CD1c-positive myeloid dendritic cell (primary cell): ENCODE results near the gene BEGAIN.
A peak's percentile ranks its signal among the peaks of the same experiment; 100 is the strongest.

Source experiments
- DNase-seq: peaks from one replicate; pipeline ENCODE4 v3.0.0-alpha.2; 2016; ENCODE audit errors: extremely low spot score

BEGAIN gene

GRCh38 chr14:100567877-100568163, 19.4 kb downstream of the BEGAIN start:
- no peak for DNase-seq

GRCh38 chr14:100567009-100567876, 20.0 kb downstream of the BEGAIN start:
- DNase-seq = peak; percentile 38

GRCh38 chr14:100566586-100566985, 20.6 kb downstream of the BEGAIN start:
- DNase-seq = no peak

- no peak for DNase-seq
Measured at GRCh38 chr14:100566119-100566518, 21.1 kb downstream of the BEGAIN start.

- DNase-seq = no peak
Measured at GRCh38 chr14:100565650-100566049, 21.6 kb downstream of the BEGAIN start.

GRCh38 chr14:100564512-100564911, 22.7 kb downstream of the BEGAIN start:
- DNase-seq = no peak

GRCh38 chr14:100562751-100563150, 24.5 kb downstream of the BEGAIN start:
- no peak for DNase-seq

GRCh38 chr14:100561005-100561404, 26.2 kb downstream of the BEGAIN start:
- DNase-seq = no peak

- DNase-seq = no peak
Measured at GRCh38 chr14:100560471-100560870, 26.7 kb downstream of the BEGAIN start.

GRCh38 chr14:100559455-100559854, 27.8 kb downstream of the BEGAIN start:
- no peak for DNase-seq

- DNase-seq = no peak
Measured at GRCh38 chr14:100558966-100559365, 28.3 kb downstream of the BEGAIN start.

- no peak for DNase-seq
Measured at GRCh38 chr14:100558226-100558625, 29.0 kb downstream of the BEGAIN start.

GRCh38 chr14:100557658-100558057, 29.6 kb downstream of the BEGAIN start:
- DNase-seq = peak; percentile 91

- no peak for DNase-seq
Measured at GRCh38 chr14:100556936-100557505, 30.2 kb downstream of the BEGAIN start.

GRCh38 chr14:100556140-100556475, 31.1 kb downstream of the BEGAIN start:
- DNase-seq = no peak

GRCh38 chr14:100555436-100556139, 31.6 kb downstream of the BEGAIN start:
- no peak for DNase-seq

GRCh38 chr14:100554696-100555320, 32.4 kb downstream of the BEGAIN start:
- no peak for DNase-seq

- peak; percentile 76 for DNase-seq
Measured at GRCh38 chr14:100554082-100554677, 33.0 kb downstream of the BEGAIN start.

GRCh38 chr14:100553471-100553870, 33.7 kb downstream of the BEGAIN start:
- no peak for DNase-seq

GRCh38 chr14:100552524-100553125, 34.6 kb downstream of the BEGAIN start:
- DNase-seq = no peak

GRCh38 chr14:100551056-100551455, 36.2 kb downstream of the BEGAIN start:
- no peak for DNase-seq
